GM18873 (cell line): ENCODE data around the gene PHKG2.
"Not testable (repeated sequence)": the region's sequence is repeated elsewhere in the genome, so short reads cannot be mapped to it uniquely, and the experiment has no call there.

Experiments used
- ATAC-seq: cut with Tn5 transposase; IDR thresholded peaks from one replicate; pipeline ENCODE4 v1.9.1; 2021; ENCODE audit warnings: mild to moderate bottlenecking, moderate library complexity, moderate number of reproducible peaks; ENCODE audit not compliant: unreplicated experiment, low FRiP score

PHKG2 gene, protein sequence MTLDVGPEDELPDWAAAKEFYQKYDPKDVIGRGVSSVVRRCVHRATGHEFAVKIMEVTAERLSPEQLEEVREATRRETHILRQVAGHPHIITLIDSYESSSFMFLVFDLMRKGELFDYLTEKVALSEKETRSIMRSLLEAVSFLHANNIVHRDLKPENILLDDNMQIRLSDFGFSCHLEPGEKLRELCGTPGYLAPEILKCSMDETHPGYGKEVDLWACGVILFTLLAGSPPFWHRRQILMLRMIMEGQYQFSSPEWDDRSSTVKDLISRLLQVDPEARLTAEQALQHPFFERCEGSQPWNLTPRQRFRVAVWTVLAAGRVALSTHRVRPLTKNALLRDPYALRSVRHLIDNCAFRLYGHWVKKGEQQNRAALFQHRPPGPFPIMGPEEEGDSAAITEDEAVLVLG

DNA sequence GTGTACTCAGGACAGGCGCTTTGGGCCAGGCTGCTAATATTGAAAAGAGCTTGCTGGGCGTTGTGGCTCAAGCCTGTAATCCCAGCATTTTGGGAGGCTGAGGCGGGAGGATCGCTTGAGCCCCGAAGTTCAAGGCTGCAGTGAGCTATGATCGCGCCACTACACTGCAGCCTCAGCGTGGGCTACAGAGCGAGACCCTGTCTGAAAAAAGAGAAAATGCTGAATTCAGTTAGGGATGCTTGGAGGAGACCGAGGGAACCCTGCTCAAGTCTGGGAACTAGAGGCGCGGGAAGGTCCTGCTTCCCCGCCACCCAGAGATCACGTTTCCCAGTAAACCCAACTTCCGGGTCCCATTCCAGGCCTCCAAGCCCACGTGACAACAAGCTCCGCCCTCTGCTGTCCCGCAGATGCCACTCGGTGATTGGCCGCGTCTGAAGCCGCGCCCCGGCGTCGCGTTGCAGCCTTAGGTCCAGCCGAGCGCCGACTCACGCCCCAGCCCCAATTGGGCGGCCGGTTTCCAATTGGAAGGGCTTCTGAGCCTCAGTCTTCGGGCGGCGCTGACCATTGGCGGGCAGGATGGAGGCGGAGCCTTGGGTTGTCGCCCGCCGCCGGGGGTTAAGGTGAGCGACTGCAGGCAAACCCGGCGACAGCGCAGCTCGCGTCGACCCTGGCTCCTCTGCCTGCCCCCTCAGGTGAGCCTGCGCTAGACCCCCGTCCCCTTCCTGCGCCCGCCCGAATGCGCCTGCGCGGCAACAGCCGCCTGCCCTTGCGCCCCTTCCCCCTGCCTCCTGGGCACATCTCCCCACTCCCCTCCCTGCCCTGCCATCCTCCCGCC, at the start of gene PHKG2:
TSS of gene PHKG2 (plus strand) at position 627 of the 835 bp plus-strand sequence. CDS start 396 bp downstream, outside the sequence.
- ATAC-seq = peak; percentile 95

DNA sequence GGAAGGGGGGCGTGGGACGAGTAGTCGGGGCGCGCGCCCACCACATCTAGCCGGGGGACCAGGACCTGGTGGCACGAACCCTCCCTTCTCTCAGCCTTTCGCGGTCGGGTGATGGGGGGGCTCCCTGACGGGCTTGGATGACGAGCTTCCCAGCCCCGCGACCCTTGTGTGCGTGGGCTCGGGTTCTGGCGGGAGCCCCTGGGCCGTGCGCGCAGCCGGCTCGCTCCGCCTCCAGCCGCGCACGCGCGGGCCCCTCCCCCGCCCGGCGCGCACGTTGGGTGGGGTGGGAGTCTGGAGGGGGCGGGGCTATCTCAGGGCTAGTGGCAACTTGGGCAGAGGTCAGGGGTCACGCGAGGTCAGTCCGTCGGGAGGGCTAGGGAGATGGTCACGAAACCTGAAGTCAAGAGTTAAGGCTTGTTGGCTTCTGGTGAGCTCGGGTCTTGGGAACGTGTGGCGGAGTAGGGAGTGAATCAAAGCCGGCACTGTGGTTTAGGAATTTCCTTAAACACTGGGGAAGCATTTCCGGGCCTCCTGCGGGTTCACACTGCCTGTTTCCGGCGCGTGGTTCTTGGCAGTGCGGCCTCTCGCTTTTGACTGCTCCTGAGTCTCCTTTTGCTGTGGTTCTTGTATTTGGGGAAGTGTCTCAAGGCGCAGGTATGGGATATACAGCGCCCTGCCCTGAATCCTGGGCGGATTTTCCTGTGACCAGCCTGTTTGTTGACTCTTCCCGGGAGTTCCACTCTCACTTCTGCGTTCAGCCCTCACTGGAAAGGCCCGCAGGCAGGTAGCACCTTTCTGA, 49.2 kb upstream of the PHKG2 start, which contains the start of gene SRCAP:
TSS of gene SRCAP (plus strand) at position 356 of the 799 bp plus-strand sequence. CDS start 1,654 bp downstream, outside the sequence.
- peak; percentile 18 for ATAC-seq

DNA sequence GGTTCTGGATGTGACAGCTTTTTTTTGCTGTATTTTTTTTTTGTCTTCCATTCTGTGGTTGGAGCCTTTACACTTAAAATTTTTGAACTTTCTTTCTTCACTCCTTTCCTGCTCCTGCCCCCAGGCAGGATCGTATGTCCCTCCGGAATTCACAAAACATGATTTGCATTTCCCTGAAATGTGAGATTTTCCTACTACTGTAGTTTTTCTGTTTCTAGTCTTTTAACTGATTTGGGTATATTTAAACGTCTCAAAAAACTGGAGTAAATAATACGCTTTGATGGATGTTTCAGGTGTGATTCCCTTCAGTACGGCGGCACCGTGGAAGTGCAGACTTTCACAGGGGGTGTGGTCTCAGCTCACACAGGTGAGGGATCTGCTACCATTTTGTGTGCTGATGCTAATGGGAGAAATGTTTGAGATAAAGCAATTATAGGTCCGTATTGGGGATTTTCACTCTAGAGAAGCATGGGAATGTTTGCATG, 48.6 kb upstream of the PHKG2 start:
- no peak for ATAC-seq

DNA sequence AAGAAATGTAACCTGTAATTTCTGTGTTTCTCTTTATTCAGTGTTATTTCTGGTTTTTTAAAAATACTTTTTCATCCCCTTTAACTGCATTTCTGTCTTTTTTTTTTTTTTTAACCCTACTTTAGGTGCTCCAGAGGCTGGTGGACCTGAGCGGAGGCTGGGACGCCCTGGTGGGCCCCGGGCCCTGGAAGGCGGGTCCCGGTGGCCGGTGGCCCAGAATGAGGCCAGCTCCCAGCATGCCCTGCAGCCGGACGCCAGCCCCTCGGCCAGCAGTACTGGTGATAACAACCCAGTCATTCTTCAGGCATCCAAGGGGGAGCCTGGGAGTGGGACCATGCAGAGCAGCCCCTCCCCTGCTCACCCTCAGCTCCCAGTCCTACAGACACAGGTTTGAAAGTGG, 47.7 kb upstream of the PHKG2 start:
- no peak for ATAC-seq

DNA sequence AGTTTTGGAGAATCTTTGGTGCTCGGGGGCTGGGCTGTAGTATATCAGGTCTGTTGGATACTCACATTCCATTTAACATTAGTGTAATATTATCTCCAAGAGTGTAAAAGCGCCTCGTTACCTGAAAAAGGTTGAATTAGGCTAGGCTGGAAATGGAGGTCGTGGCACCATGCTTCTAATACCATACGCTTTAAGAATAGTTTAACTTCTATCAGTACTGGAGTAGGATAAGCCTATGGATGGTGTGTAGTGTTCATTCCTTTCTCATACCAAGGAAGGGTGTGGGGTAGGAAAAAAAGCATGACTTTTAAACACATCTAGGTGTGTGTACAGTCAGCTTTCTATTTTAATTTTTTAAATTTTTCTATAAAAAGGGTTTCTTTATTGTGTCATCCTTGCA, 47.3 kb upstream of the PHKG2 start:
- no peak for ATAC-seq

DNA sequence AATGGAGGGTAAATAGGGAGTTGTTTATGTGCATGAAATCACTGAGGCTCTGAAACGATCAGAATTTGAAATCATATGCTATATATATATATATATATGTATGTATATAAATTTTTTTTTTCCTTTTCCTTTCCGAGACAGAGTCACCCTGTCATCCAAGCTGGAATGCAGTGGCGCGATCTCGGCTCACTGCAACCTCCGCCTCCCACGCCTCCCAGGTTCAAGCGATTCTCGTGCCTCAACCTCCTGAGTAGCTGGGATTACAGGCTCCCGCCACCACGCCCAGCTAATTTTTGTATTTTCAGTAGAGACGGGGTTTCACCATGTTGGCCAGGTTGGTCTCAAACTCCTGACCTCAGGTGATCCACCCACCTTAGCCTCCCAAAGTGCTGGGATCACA, 45.2 kb upstream of the PHKG2 start:
- ATAC-seq = not testable (repeated sequence)

DNA sequence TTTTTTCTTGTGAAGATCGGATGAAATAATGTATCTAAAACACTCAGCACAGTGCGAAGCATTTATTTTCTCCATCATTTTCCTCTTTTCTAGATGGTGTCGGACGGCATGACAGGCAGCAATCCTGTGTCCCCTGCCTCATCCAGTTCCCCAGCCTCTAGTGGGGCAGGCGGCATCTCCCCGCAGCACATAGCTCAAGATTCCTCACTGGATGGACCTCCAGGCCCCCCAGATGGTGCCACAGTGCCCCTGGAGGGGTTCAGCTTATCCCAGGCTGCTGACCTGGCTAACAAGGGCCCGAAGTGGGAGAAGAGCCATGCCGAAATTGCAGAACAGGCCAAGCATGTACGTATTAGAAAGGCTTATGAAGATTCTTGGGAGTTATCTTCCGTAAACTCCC, 44.3 kb upstream of the PHKG2 start:
- no peak for ATAC-seq

DNA sequence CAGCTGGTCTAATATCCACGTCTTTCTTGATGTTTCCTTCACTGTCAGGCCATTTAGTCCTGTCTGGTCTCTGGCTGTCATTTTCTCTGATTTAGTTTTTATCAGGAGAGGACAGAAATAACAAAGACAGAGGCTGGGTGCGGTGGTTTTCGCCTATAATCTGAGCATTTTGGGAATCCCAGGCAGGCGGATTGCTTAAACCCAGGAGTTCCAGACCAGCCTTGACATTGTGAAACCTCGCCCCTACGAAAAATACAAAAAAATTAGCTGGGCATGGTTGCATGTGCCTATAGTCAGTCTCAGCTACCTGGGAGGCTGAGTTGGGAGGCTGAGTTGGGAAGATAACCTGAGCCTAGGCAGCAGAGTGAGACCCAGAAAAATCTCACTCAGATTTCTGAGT, 42.2 kb upstream of the PHKG2 start:
- ATAC-seq = no peak

DNA sequence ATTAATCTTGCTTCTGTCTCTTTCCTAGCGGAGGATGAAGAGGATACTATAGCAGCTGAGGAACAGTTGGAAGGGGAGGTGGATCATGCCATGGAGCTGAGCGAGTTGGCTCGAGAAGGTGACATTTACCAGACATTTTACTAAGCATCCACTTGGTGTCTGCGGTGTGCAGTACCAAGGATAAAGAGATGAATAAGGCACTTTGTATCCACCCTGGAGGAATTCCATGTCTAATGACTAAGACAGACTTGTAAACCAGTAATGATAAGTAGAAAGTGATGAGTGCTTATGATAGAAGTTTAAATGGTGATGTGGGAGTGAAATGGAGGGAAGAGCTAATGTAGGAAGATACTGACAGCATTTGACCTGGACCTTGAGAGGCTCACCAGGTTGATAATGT, 37.3 kb upstream of the PHKG2 start:
- no peak for ATAC-seq

DNA sequence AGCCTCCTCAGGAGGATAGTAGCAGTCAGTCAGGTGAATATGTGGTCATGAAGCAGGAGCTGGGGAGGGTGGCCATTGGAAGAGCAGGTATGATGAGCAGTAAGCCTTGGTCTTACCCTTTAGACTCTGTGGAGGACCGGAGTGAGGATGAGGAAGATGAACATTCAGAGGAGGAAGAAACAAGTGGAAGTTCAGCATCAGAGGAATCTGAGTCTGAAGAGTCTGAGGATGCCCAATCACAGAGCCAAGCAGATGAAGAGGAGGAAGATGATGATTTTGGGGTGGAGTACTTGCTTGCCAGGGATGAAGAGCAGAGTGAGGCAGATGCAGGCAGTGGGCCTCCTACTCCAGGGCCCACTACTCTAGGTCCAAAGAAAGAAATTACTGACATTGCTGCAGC, 36.5 kb upstream of the PHKG2 start:
- ATAC-seq = no peak

DNA sequence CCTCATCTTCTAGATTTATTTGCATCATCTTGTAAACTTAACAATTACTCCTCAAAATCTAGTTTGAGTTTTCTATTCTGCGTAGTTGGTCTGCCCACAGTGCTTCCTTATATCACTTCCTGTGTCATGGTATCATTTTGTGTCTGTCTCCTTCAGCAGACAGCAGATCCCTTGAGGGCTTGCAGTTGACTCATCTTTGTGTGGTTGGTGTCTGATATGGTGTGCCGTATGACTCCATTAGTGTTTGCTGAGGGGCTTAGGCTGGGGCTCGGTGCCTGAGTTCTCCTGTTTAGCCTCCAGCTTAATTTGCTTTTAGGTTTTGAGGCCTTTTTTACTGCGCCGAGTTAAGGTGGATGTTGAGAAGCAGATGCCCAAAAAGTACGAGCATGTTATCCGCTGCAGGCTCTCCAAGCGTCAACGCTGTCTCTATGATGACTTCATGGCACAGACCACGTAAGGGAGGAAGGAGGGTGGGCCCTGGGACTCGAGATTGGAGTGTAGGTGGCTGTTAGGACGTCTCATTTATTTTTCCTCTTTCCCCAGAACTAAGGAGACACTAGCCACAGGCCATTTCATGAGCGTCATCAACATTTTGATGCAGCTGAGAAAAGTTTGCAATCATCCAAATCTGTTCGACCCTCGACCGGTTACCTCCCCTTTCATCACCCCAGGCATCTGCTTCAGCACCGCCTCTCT, 32.3 kb upstream of the PHKG2 start:
- ATAC-seq = no peak

DNA sequence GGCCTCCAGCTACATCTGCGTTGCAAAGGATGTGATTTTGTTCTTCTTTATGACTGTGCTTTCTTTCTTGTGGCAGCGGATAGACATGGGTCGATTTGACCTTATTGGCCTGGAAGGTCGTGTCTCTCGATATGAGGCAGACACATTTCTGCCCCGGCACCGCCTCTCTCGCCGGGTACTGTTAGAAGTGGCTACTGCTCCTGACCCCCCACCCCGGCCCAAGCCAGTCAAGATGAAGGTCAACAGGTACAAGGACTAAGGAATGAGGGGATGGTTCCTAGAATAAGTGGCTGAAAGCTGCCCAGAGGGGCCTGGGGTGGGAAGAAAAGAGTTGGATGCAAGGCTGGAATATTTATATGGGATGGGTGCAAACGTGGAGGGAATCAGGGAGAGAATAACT, 28.1 kb upstream of the PHKG2 start:
- no peak for ATAC-seq

DNA sequence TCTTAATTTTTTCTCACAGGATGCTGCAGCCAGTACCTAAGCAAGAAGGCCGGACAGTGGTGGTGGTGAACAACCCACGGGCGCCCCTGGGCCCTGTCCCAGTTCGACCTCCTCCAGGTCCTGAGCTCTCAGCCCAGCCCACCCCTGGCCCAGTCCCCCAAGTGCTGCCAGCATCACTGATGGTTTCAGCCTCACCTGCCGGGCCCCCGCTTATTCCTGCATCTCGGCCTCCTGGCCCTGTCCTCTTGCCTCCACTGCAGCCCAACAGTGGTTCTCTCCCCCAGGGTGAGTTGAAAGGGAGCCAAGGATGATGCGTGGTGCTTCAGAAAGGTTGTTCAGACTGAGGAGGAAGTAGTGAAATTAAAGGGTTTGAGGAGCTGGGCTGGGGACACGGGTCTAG, 27.5 kb upstream of the PHKG2 start:
- no peak for ATAC-seq

DNA sequence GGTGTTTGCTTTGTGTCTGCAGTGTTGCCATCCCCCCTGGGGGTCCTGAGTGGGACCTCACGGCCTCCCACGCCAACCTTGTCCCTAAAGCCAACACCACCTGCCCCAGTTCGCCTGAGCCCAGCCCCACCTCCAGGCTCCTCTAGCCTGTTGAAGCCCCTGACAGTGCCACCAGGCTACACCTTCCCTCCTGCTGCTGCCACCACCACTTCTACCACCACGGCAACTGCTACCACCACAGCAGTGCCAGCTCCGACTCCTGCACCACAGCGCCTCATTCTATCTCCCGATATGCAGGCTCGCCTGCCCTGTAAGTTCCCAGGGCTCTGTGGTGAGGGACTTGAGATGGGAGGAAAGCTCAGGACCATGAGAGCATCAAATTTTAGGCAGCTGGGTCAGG, 27.1 kb upstream of the PHKG2 start:
- no peak for ATAC-seq

DNA sequence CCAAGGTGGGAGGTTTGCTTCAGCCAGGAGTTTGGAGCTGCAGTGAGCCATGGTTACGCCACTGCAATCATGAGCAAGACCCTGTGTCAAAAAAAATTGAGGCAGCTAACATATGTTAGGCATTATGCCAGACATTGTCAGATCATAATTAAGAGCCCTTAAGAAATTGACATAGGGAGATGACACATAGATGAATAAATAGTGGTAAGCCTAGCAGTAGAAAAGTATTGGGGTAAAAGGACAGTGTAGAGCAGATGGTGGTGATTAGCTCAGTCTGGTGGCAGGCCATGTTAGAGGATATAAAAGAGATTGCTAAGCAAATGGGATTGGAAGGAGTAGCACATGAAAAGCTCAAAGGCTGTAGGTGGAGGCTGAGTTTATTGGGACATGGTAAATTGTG, 26.6 kb upstream of the PHKG2 start:
- ATAC-seq = no peak

DNA sequence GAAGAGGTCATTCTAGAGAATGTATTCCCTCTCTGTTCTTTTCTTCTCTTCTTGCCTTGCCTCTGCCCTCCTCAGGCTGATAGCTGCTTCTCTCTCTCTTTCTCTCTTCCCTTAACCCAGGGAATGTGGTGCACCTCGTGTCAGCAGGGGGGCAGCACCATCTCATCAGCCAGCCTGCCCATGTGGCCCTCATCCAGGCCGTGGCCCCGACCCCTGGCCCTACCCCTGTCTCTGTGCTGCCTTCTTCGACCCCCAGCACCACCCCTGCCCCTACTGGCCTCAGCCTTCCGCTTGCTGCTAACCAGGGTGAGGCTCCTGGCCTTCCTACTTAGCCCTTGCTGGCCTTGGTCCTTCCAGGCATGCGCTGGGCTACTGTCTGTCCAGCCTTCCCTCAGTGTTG, 25.8 kb upstream of the PHKG2 start:
- ATAC-seq = no peak

DNA sequence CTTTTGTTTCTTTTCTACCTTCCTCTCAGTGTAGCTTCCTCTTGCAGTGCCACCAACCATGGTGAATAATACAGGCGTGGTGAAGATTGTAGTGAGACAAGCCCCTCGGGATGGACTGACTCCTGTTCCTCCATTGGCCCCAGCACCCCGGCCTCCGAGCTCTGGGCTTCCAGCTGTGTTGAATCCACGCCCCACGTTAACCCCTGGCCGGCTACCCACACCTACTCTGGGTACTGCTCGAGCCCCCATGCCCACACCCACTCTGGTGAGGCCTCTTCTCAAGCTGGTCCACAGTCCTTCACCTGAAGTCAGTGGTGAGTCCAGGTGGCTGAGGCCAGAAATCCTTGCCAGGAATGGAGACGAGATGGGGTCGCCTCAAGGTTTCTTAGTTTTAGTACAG, 25.3 kb upstream of the PHKG2 start:
- ATAC-seq = no peak

DNA sequence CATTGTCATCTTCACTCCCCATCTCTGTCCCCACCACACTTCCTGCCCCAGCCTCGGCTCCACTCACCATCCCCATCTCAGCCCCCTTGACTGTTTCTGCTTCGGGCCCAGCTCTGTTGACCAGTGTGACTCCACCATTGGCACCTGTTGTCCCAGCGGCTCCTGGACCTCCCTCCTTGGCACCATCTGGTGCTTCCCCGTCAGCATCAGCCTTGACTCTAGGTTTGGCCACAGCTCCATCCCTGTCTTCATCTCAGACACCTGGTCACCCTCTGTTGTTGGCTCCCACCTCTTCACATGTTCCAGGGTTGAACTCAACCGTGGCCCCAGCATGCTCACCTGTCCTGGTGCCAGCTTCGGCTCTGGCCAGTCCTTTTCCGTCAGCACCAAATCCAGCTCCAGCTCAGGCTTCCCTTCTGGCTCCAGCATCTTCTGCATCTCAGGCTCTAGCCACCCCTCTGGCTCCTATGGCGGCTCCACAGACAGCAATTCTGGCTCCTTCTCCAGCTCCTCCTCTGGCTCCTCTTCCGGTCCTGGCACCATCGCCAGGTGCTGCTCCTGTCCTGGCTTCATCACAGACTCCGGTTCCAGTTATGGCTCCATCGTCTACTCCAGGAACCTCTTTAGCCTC, 24.4 kb upstream of the PHKG2 start:
- ATAC-seq = no peak

DNA sequence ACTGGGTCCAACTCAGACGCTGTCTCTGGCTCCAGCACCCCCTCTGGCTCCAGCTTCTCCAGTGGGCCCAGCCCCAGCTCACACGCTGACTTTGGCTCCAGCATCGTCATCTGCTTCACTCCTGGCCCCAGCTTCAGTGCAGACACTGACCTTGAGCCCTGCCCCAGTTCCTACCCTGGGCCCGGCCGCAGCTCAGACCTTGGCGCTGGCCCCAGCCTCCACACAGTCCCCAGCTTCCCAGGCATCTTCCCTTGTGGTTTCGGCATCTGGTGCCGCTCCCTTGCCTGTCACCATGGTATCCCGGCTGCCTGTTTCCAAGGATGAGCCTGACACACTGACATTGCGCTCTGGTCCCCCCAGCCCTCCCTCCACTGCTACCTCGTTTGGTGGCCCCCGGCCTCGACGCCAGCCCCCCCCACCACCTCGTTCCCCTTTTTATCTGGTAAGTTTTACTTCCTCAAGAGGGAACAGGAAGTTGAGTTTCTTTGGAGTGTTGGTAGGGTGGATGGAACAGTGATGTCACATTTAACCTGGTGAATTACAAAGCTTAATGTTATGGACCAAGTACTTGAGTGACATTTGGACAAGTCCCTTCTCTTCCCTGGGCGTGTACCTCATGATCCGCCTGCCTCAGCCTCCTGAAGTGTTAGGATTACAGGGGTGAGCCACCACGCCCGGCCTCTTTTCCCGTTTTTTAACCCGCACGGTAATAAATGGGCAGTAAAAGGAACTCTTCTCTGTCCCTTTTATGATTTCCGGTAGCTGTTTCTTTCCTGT, 23.4 kb upstream of the PHKG2 start:
- ATAC-seq = no peak
